Parathyroid adenoma (tissue), 2 donors: ENCODE measurements around the gene PSMA7.

Source experiments
- H2AFZ ChIP-seq: fragments of 300-600 bp; sonication (generic); one replicate; pipeline ENCODE4 v1.7.0; 2017; ENCODE audit warnings: antibody characterized with exemption, mild to moderate bottlenecking
- H3K27ac ChIP-seq: fragments of 300-600 bp; sonication (generic); one replicate; pipeline ENCODE4 v1.7.0; 2017
- H3K27me3 ChIP-seq: fragments of 300-600 bp; sonication (generic); one replicate; pipeline ENCODE4 v1.7.0; 2017; ENCODE audit warnings: low read length; ENCODE audit not compliant: control insufficient read depth, insufficient read depth
- H3K36me3 ChIP-seq: fragments of 300-600 bp; sonication (generic); one replicate; pipeline ENCODE4 v1.7.0; 2017; ENCODE audit warnings: low read length; ENCODE audit not compliant: control insufficient read depth, insufficient read depth
- H3K4me1 ChIP-seq: fragments of 300-600 bp; sonication (generic); one replicate; pipeline ENCODE4 v1.7.0; 2017; ENCODE audit warnings: control low read depth
- H3K4me2 ChIP-seq: fragments of 300-600 bp; sonication (generic); one replicate; pipeline ENCODE4 v1.7.0; 2017; ENCODE audit warnings: low read length
- H3K4me3 ChIP-seq: fragments of 300-600 bp; sonication (generic); one replicate; pipeline ENCODE4 v1.7.0; 2017; ENCODE audit warnings: low read depth, low read length
- H3K79me2 ChIP-seq: fragments of 300-600 bp; sonication (generic); one replicate; pipeline ENCODE4 v1.7.0; 2017; ENCODE audit warnings: control low read depth
- H3K9ac ChIP-seq: fragments of 300-600 bp; sonication (generic); one replicate; pipeline ENCODE4 v1.7.0; 2017; ENCODE audit warnings: mild to moderate bottlenecking
- H3K9me3 ChIP-seq: fragments of 300-600 bp; sonication (generic); one replicate; pipeline ENCODE4 v1.7.0; 2017; ENCODE audit warnings: low read length; ENCODE audit not compliant: control insufficient read depth
- TF ChIP-seq, protein P1 (sequence below): fragments of 300-600 bp; sonication (generic); IDR thresholded peaks from one replicate; pipeline ENCODE4 v1.7.0; 2017; ENCODE audit warnings: antibody characterized with exemption, mild to moderate bottlenecking
- donor health status: primary hyperparathyroidism.

Gene PSMA7

DNA sequence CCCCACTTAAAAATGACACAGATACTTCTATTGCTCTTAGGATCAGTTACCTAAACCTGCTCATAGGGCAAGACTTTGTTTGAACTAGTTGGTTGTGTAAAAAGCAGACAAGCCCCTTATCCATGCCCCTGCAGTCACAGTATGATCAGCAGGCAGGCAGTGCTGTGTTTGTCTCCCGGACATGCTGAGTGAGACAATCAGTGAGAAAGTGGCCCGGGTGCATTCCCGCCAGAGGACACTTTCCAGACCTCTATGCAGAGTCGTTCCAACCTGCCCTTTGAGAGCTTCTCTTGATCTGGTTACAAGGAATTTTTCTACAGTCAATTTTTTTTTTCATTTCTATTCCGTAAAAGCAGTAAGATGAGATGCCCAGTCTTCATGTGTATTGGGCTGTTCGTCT is 14.7 kb downstream of the PSMA7 start:
- H3K27ac ChIP-seq: no peak overlapping the region
- H3K4me1 ChIP-seq: peaks cover 3% of the 10 kb centered on the region
- no peaks in the 10 kb centered on the region for H3K36me3 ChIP-seq

DNA sequence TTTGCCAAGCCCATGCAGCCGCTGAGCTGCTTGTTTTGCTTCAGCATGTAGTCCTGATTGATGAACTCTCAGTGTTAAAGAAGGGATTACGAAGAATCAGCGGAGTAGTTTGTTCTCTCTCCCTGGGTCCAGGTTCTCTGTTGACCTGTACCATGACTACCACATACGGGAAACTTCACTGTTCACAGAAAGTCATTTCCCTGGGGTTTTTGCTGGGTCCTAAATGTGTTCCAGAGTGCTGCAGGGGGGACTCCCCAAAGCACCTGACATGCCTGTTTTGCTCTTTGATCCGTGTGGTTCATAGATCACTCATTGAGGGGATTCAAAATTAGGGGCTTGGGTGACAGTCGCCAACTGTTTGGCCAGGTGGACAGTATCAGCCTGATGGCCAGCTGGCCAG is 15.4 kb downstream of the PSMA7 start:
- H2AFZ ChIP-seq: no peak overlapping the region
- no peak overlapping the region for H3K4me3 ChIP-seq
- TF ChIP-seq, protein P1, sequence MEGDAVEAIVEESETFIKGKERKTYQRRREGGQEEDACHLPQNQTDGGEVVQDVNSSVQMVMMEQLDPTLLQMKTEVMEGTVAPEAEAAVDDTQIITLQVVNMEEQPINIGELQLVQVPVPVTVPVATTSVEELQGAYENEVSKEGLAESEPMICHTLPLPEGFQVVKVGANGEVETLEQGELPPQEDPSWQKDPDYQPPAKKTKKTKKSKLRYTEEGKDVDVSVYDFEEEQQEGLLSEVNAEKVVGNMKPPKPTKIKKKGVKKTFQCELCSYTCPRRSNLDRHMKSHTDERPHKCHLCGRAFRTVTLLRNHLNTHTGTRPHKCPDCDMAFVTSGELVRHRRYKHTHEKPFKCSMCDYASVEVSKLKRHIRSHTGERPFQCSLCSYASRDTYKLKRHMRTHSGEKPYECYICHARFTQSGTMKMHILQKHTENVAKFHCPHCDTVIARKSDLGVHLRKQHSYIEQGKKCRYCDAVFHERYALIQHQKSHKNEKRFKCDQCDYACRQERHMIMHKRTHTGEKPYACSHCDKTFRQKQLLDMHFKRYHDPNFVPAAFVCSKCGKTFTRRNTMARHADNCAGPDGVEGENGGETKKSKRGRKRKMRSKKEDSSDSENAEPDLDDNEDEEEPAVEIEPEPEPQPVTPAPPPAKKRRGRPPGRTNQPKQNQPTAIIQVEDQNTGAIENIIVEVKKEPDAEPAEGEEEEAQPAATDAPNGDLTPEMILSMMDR: no peak
- H3K27ac ChIP-seq: no peak overlapping the region
- H3K9me3 ChIP-seq: no peaks in the 10 kb centered on the region
- H3K9ac ChIP-seq: no peak overlapping the region
- H3K79me2 ChIP-seq: peaks cover 32% of the 10 kb centered on the region
- H3K36me3 ChIP-seq: no peaks in the 10 kb centered on the region
- H3K27me3 ChIP-seq: no peaks in the 10 kb centered on the region
- H3K4me1 ChIP-seq: peaks cover 6% of the 10 kb centered on the region
- no peak overlapping the region for H3K4me2 ChIP-seq

More for the DNA sequence above, 14.7 kb downstream of the PSMA7 start:
- TF ChIP-seq, protein P1: no peak
- Histone ChIP-seq H2AFZ (no peak overlapping the region), H3K9me3 (no peaks in the 10 kb centered on the region), H3K27me3 (no peaks in the 10 kb centered on the region), H3K4me2 (no peak overlapping the region), H3K4me3 (no peak overlapping the region), H3K9ac (no peak overlapping the region), H3K79me2 (peaks cover 31% of the 10 kb centered on the region)

DNA sequence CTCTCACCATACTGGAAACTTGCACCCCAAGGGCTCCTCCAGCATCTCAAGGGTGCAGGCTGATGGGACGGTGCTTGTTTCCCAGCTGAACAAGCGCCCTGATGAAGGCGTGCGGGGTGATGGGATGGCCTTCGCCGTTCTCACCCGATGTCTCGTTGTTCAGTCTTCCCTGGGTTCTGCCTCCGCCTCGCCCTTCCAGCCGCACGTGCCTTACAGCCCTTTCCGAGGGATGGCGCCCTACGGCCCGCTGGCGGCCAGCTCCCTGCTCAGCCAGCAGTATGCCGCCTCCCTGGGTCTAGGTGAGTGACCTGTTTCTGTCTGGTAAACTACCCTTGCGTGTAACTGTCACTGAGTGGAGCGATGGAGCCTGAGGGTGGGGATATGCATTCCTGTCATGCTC is 17.1 kb downstream of the PSMA7 start:
- H3K27ac ChIP-seq: no peak overlapping the region
- H3K4me1 ChIP-seq: peaks cover 6% of the 10 kb centered on the region
- H3K79me2 ChIP-seq: peaks cover 26% of the 10 kb centered on the region
- TF ChIP-seq, protein P1: no peak
- no peaks in the 10 kb centered on the region for H3K36me3 ChIP-seq
- H3K4me2 ChIP-seq: no peak overlapping the region
- H2AFZ ChIP-seq: no peak overlapping the region
- no peaks in the 10 kb centered on the region for H3K27me3 ChIP-seq
- no peaks in the 10 kb centered on the region for H3K9me3 ChIP-seq
- no peak overlapping the region for H3K9ac ChIP-seq
- no peak overlapping the region for H3K4me3 ChIP-seq

DNA sequence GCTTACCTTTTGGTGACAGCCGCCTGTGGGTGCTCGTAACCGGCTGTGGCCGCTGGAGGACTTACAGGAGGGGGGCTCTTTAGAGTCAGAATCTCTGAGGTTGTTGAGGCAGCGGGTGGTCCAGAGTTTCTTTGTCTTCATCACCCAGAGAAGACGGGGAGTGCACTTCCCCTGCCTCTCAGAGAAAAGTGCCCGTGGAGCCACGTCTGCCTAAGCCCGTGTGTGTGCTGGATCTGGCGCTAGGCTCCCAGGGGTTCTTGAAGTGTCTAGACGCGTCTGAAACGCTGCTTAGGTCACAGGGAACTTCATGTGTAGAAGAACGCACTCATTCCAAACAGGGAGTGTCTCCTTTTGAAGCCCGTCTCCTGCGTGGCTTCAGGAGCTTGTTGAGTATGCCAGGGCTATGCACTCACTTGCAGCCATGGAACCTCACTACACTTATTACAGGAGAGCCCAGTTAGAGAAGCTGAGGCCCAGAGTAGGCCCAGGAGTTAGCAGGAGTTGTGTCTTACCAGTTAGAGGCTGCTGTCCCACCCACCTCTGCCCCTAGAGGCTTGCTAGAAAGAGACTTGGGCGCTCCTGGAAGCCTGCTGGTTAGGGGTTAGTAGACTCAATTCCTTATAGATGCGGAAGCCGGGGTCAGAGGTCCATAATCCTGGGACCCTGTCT is 19.6 kb downstream of the PSMA7 start:
- H3K9me3 ChIP-seq: no peaks in the 10 kb centered on the region
- H3K9ac ChIP-seq: peak overlapping the region; percentile 23
- H3K4me1 ChIP-seq: peaks cover 6% of the 10 kb centered on the region
- H3K4me3 ChIP-seq: peak overlapping the region; percentile 71
- H3K4me2 ChIP-seq: peak overlapping the region; percentile 87
- H3K27ac ChIP-seq: peak overlapping the region; percentile 42
- peak overlapping the region; percentile 64 for H2AFZ ChIP-seq
- H3K36me3 ChIP-seq: no peaks in the 10 kb centered on the region
- H3K27me3 ChIP-seq: no peaks in the 10 kb centered on the region
- H3K79me2 ChIP-seq: peaks cover 23% of the 10 kb centered on the region
- TF ChIP-seq, protein P1: no peak
